HEK293T (cell line): ENCODE results near the gene SHISA9.

Source experiments
- BHLHE40 ChIP-seq: fragments of 450-650 bp; IDR thresholded peaks from 2 replicates; pipeline ENCODE4 v1.6.1; 2016; ENCODE audit warnings: mild to moderate bottlenecking, moderate library complexity, borderline replicate concordance
- ELF4 ChIP-seq: fragments of 450-650 bp; IDR thresholded peaks from 2 replicates; pipeline ENCODE4 v1.6.1; 2017; ENCODE audit warnings: antibody characterized with exemption
- FOXK2 ChIP-seq: fragments of 450-650 bp; IDR thresholded peaks from 2 replicates; pipeline ENCODE4 v1.6.1; 2016; ENCODE audit warnings: mild to moderate bottlenecking
- NFRKB ChIP-seq: fragments of 450-650 bp; IDR thresholded peaks from 2 replicates; pipeline ENCODE4 v1.6.1; 2016; ENCODE audit warnings: mild to moderate bottlenecking, moderate library complexity

- no peak for TF ChIP-seq BHLHE40
- TF ChIP-seq FOXK2: no peak
- no peak for TF ChIP-seq NFRKB
- TF ChIP-seq ELF4: no peak
Measured at GRCh38 chr16:12917246-12917645, 15.8 kb downstream of the SHISA9 start.
